ENCODE results near the gene GM2A. TPM values are rescaled to one million over a fixed set of nuclear protein-coding genes. Genes with fewer than 3 reads are reported as not detected.

The GM2A gene
- total RNA-seq, 1 donor from 2014 or later, result 51.3 TPM

DNA sequence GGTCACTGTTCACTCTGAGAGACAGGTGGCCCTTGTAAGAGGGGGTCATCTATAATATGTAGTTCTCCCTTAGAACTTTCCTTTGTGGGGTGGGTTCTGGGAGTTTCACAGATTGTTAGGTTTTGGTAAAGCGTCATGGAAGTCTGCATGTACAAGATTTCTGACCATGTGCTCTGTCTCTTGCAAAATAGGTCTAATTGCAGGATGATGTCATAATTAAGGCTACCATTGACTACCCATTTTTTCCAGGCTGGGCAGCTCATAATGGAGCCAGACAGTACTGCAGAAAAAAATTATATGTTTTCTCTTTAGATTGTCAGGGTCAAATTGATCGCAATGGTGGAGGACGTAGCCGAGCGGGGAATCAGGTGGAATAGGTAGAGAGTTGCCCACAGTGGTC, 3.7 kb upstream of the GM2A start:
- no peak overlapping the region for H3K27ac Mint-ChIP-seq
- peaks cover 13% of the 10 kb centered on the region for H3K36me3 Mint-ChIP-seq (ENCODE audit: low read depth)
- ATAC-seq (ENCODE audit: low read depth) (no peak), DNase-seq (no peak)
- ChIA-PET POLR2A (interaction anchor here (1.6 kb wide), 1 partner anchor 11 kb away, joined by 3 read pairs; no protein-coding TSS in a partner anchor), CTCF (interaction anchor here (1.2 kb wide), 1 partner anchor 124 kb away, joined by 3 read pairs; no protein-coding TSS in a partner anchor)
- H3K4me1 Mint-ChIP-seq, result peaks cover 35% of the 10 kb centered on the region
- intact Hi-C loops (cut with micrococcal nuclease), result no loop called here
- TF ChIP-seq, protein P1, sequence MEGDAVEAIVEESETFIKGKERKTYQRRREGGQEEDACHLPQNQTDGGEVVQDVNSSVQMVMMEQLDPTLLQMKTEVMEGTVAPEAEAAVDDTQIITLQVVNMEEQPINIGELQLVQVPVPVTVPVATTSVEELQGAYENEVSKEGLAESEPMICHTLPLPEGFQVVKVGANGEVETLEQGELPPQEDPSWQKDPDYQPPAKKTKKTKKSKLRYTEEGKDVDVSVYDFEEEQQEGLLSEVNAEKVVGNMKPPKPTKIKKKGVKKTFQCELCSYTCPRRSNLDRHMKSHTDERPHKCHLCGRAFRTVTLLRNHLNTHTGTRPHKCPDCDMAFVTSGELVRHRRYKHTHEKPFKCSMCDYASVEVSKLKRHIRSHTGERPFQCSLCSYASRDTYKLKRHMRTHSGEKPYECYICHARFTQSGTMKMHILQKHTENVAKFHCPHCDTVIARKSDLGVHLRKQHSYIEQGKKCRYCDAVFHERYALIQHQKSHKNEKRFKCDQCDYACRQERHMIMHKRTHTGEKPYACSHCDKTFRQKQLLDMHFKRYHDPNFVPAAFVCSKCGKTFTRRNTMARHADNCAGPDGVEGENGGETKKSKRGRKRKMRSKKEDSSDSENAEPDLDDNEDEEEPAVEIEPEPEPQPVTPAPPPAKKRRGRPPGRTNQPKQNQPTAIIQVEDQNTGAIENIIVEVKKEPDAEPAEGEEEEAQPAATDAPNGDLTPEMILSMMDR (IDR thresholded peaks at IDR 0.05), result no peak
- H3K4me3 Mint-ChIP-seq, result no peak overlapping the region
- H3K27me3 Mint-ChIP-seq, result no peaks in the 10 kb centered on the region
- H3K9me3 Mint-ChIP-seq, result no peaks in the 10 kb centered on the region

DNA sequence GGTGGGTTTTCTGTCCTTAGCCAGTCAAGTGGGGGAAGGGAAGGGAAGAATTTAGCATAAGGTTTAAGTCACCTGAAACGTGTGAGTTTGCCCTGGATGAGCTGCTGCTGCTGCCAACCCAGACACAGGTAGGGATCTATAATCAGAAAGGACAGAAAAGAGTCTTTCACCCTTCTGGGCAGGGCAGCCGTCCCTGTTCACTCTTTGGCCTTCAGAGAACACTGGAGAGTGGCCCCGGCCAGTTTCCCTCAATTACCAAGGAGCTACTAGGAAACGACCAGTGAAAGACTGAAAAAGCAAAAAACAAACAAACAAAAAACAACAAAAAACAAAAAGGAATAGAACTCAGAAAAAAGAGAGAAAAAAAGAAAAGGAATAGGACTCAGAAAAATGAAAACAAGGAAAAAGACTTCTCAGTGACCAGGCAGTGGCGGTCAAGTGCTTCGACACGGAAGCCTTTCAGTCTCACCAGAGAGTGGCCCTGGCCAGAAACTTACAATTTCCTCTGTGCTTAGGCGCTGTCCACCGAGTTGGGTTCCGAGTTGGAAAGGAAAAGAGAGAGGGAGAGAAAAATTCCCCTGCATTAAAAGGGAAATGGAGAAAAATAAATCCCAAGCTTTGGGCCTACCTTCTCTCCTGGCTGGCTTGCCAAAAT, 2.5 kb upstream of the GM2A start:
- ChIA-PET POLR2A (interaction anchor here (1.6 kb wide), 1 partner anchor 12 kb away, joined by 3 read pairs; no protein-coding TSS in a partner anchor), CTCF (no interaction called here)
- no peak for DNase-seq
- H3K9me3 Mint-ChIP-seq, result no peaks in the 10 kb centered on the region
- H3K36me3 Mint-ChIP-seq (ENCODE audit: low read depth), result peaks cover 13% of the 10 kb centered on the region
- ATAC-seq (ENCODE audit: low read depth), result no peak
- H3K4me1 Mint-ChIP-seq, result peaks cover 44% of the 10 kb centered on the region
- intact Hi-C loops (cut with micrococcal nuclease), result loop anchor here (5.0 to 10.0 kb wide), 3 partner anchors 168 to 893 kb away; partner anchors contain the start of genes TCOF1 and TNIP1
- H3K4me3 Mint-ChIP-seq, result no peak overlapping the region
- TF ChIP-seq, protein P1 (IDR thresholded peaks at IDR 0.05), result no peak
- no peak overlapping the region for H3K27ac Mint-ChIP-seq
- no peaks in the 10 kb centered on the region for H3K27me3 Mint-ChIP-seq

DNA sequence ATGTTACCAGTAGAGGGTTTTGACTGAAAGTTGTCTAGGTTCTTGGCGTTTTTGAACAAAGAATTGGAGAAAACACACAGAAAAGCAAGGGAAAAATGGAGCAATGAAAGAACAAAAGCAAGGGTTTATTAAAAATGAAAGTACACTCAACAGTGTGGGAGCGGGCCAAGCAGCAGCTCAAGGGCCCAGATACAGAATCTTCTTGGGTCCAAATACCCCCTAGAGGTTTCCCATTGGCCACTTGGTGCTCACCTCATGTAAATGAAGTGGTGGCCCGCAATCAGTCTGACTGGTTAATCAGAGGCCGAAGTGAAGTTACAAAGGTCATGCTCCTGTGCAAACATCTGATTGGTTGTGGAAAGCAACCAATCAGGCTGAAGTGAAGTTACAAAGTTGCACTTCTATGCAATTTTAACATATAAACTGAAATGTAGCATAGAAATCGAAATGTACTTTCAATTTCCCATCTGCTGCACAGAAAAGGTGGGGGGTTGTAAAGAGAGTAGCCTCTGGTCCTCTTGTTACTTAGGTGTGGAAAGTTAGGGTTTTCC, 1.9 kb upstream of the GM2A start:
- ChIA-PET POLR2A (interaction anchor here (1.6 to 3.2 kb wide), 3 partner anchors 9 to 13 kb away, joined by 3 to 39 read pairs (median 21); no protein-coding TSS in a partner anchor), CTCF (no interaction called here)
- Mint-ChIP-seq H3K36me3 (ENCODE audit: low read depth) (peaks cover 13% of the 10 kb centered on the region), H3K4me3 (no peak overlapping the region), H3K4me1 (peaks cover 47% of the 10 kb centered on the region), H3K27me3 (no peaks in the 10 kb centered on the region), H3K27ac (no peak overlapping the region), H3K9me3 (no peaks in the 10 kb centered on the region)
- ATAC-seq (ENCODE audit: low read depth), result no peak
- intact Hi-C loops (cut with micrococcal nuclease), result loop anchor here (5.0 to 10.0 kb wide), 3 partner anchors 169 to 894 kb away; partner anchors contain the start of genes TCOF1 and TNIP1
- DNase-seq, result no peak
- TF ChIP-seq, protein P1 (IDR thresholded peaks at IDR 0.05), result no peak

DNA sequence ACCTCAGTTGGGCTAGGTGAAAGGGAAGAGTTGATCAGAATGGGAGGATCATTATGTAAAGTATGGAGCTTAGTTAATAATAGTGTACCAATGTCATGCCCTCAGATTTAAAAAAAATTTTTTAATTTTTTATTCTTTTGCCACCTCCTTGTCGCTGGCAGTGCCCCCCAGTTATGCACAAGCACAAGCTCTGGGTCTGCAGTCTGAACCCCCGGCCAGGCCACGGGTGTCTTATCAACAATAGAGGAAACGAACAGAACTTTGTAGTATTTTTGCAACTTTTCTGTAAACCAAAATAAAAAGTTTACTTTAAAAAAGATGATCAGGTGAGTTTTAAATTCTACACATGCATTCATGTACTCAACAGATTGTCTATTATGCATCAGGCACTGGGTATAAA, 1.4 kb upstream of the GM2A start:
- H3K27me3 Mint-ChIP-seq, result no peaks in the 10 kb centered on the region
- ATAC-seq (ENCODE audit: low read depth) (no peak), DNase-seq (no peak)
- peak overlapping the region; percentile 96 for H3K4me3 Mint-ChIP-seq
- no peaks in the 10 kb centered on the region for H3K9me3 Mint-ChIP-seq
- TF ChIP-seq, protein P1 (IDR thresholded peaks at IDR 0.05), result no peak
- peaks cover 51% of the 10 kb centered on the region for H3K4me1 Mint-ChIP-seq
- ChIA-PET CTCF (interaction anchor here (0.7 kb wide), 1 partner anchor 127 kb away, joined by 3 read pairs; no protein-coding TSS in a partner anchor), POLR2A (interaction anchor here (0.7 to 3.2 kb wide), 10 partner anchors 10 to 189 kb away, joined by 3 to 41 read pairs (median 15); partner anchors contain the start of gene CCDC69)
- peaks cover 13% of the 10 kb centered on the region for H3K36me3 Mint-ChIP-seq (ENCODE audit: low read depth)
- intact Hi-C loops (cut with micrococcal nuclease), result loop anchor here (1.0 to 10.0 kb wide), 9 partner anchors 12 to 894 kb away; partner anchors contain the start of genes CD74, DCTN4, TCOF1 and TNIP1
- H3K27ac Mint-ChIP-seq, result no peak overlapping the region

DNA sequence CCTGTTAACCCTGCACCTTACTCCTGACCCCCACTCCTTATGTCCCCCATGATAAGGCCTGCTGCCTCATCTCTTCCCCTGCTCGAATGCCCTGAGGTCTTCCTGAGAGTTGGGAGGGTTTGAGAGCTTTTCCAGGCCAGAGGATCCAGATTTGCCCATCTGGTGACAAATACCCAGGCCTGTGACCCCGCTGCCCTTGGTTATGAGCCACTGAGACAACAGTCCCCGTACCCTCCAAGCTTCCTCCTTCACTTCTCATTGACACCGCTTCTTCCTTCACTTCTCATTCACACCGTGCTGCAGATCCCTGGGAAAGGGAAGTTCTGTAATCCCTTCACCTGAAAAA, 593 bp downstream of the GM2A start:
- H3K4me1 Mint-ChIP-seq, result peaks cover 71% of the 10 kb centered on the region
- DNase-seq (no peak), ATAC-seq (ENCODE audit: low read depth) (no peak)
- ChIA-PET CTCF (interaction anchor here (0.6 to 2.1 kb wide), 5 partner anchors 15 to 816 kb away, joined by 3 to 16 read pairs (median 3); no protein-coding TSS in a partner anchor), POLR2A (interaction anchor here (0.8 to 3.2 kb wide), 22 partner anchors 8 to 841 kb away, joined by 3 to 41 read pairs (median 8); partner anchors contain the start of genes ANXA6, CCDC69, CD74 and TNIP1)
- H3K27me3 Mint-ChIP-seq, result no peaks in the 10 kb centered on the region
- peaks cover 19% of the 10 kb centered on the region for H3K36me3 Mint-ChIP-seq (ENCODE audit: low read depth)
- peak overlapping the region; percentile 96 for H3K4me3 Mint-ChIP-seq
- peak overlapping the region; percentile 96 for H3K27ac Mint-ChIP-seq
- no peaks in the 10 kb centered on the region for H3K9me3 Mint-ChIP-seq
- TF ChIP-seq, protein P1 (IDR thresholded peaks at IDR 0.05), result no peak
- intact Hi-C loops (cut with micrococcal nuclease), result loop anchor here (1.0 to 10.0 kb wide), 8 partner anchors 57 to 896 kb away; partner anchors contain the start of genes CD74, DCTN4, G3BP1 and TCOF1

All from activated B cell treated with CpG ODN at 0.5 μM for 24 hours (primary cell).